Keratinocyte (primary cell): ENCODE measurements around the gene MAEA. TPM values are rescaled to one million over a fixed set of nuclear protein-coding genes. Genes with fewer than 3 reads are reported as not detected.

Source experiments
- DNase-seq: peaks from one replicate; pipeline ENCODE4 v3.0.0-alpha.2; 2011; ENCODE audit warnings: low read depth, missing footprints, low spot score
- FAIRE-seq: peaks from 2 replicates; lab custom pipeline; 2011; peaks lifted over from hg19 to GRCh38; lab: Jason Lieb, UNC
- H2AFZ ChIP-seq: 2 replicates; pipeline ENCODE4 v1.6.0; 2012; ENCODE audit warnings: low read length, control low read depth, inconsistent platforms; ENCODE audit not compliant: control insufficient read depth
- H3K27ac ChIP-seq: 2 replicates; pipeline ENCODE4 v1.5.1; 2011; ENCODE audit warnings: low read length; ENCODE audit not compliant: control insufficient read depth, insufficient read depth
- H3K27me3 ChIP-seq: 3 replicates; pipeline ENCODE4 v1.6.0; 2011; ENCODE audit warnings: low read length; ENCODE audit not compliant: control insufficient read depth, insufficient read depth; ENCODE audit errors: extremely low read depth
- H3K36me3 ChIP-seq, 2 experiments: 2 replicates in 1 of 2; 3 replicates in 1 of 2; pipeline ENCODE4 v1.5.1; 2011; ENCODE audit warnings: low read length in 2 of 2, mild to moderate bottlenecking in 1 of 2; ENCODE audit not compliant: control insufficient read depth in 2 of 2, insufficient read depth in 2 of 2; ENCODE audit errors: extremely low read depth in 1 of 2
- H3K4me1 ChIP-seq: 3 replicates; pipeline ENCODE4 v1.5.1; 2011; ENCODE audit warnings: low read length; ENCODE audit not compliant: control insufficient read depth, insufficient read depth; ENCODE audit errors: extremely low read depth
- H3K4me2 ChIP-seq: 3 replicates; pipeline ENCODE4 v1.6.0; 2011; ENCODE audit warnings: low read depth, low read length; ENCODE audit not compliant: control insufficient read depth, insufficient read depth; ENCODE audit errors: extremely low read depth
- H3K4me3 ChIP-seq, 3 experiments: fragments of 200-600 bp in 1 of 3; sonication (generic) in 1 of 3; 2 replicates in 2 of 3; 3 replicates in 1 of 3; pipeline ENCODE4 v1.5.1; 2011 to 2016; ENCODE audit warnings: low read length in 3 of 3, mild to moderate bottlenecking in 3 of 3, control low read depth in 2 of 3, inconsistent platforms in 1 of 3, low read depth in 1 of 3, mixed read lengths in 1 of 3, mixed run types in 1 of 3, moderate library complexity in 1 of 3; ENCODE audit not compliant: control insufficient read depth in 2 of 3, insufficient read depth in 2 of 3; ENCODE audit errors: extremely low read depth in 1 of 3
- H3K79me2 ChIP-seq: 2 replicates; pipeline ENCODE4 v1.6.0; 2012; ENCODE audit warnings: low read length; ENCODE audit not compliant: control insufficient read depth, insufficient read depth
- H3K9ac ChIP-seq: 3 replicates; pipeline ENCODE4 v1.6.0; 2011; ENCODE audit warnings: low read length; ENCODE audit not compliant: control insufficient read depth, insufficient read depth; ENCODE audit errors: extremely low read depth
- H3K9me1 ChIP-seq: 3 replicates; pipeline ENCODE4 v1.6.0; 2011; ENCODE audit warnings: low read length; ENCODE audit not compliant: control insufficient read depth, insufficient read depth; ENCODE audit errors: extremely low read depth
- H3K9me3 ChIP-seq: 2 replicates; pipeline ENCODE4 v1.5.1; 2012; ENCODE audit warnings: low read depth, low read length; ENCODE audit not compliant: control insufficient read depth
- H4K20me1 ChIP-seq: 3 replicates; pipeline ENCODE4 v1.6.0; 2011; ENCODE audit warnings: low read length; ENCODE audit not compliant: control insufficient read depth, insufficient read depth; ENCODE audit errors: extremely low read depth
- EZH2 ChIP-seq: IDR thresholded peaks from one replicate; pipeline ENCODE4 v1.6.1; 2012; ENCODE audit warnings: inconsistent platforms, mild to moderate bottlenecking, low read length, moderate library complexity
- dilution Hi-C: fragments of 300-500 bp; cut with MboI; formaldehyde crosslinking; loops from one replicate; pipeline ENCODE4 v1.7.0; 2020; ENCODE audit warnings: low sequenced_read_pairs; ENCODE audit not compliant: extremely low pct_ligation_motif_present
- polyA plus RNA-seq, 5 experiments: library from polyadenylated mRNA; depleted of rRNA in 3 of 5; stranded (reverse) in 3 of 5; stranded (forward) in 1 of 5; unstranded in 1 of 5; fragments of >200 nt; gene quantifications; 1 replicate in 1 of 5; 2 replicates in 3 of 5; 3 replicates in 1 of 5; pipeline versions ENCODE4 v1.2.1 to v1.2.3, GENCODE V29; 2011 to 2012; ENCODE audit warnings: missing spikeins in 2 of 5, low read depth in 1 of 5, low replicate concordance in 1 of 5
- TF ChIP-seq, protein P1 (sequence below), 3 experiments: IDR thresholded peaks in 1 of 3; conservative IDR thresholded peaks in 1 of 3; optimal IDR thresholded peaks in 1 of 3; 2 replicates in 2 of 3; 3 replicates in 1 of 3; pipeline versions ENCODE3 to v1.5.1; 2011; ENCODE audit warnings: low read length in 3 of 3, mild to moderate bottlenecking in 3 of 3, moderate library complexity in 2 of 3, control low read depth in 1 of 3, inconsistent platforms in 1 of 3; ENCODE audit not compliant: insufficient read depth in 2 of 3; ENCODE audit errors: extremely low read depth in 1 of 3

MAEA gene
- polyA plus RNA-seq, 1 donor (not counting 4 experiments of a cell fraction or from before 2014, with no cell fraction given) = 89.7 TPM

DNA sequence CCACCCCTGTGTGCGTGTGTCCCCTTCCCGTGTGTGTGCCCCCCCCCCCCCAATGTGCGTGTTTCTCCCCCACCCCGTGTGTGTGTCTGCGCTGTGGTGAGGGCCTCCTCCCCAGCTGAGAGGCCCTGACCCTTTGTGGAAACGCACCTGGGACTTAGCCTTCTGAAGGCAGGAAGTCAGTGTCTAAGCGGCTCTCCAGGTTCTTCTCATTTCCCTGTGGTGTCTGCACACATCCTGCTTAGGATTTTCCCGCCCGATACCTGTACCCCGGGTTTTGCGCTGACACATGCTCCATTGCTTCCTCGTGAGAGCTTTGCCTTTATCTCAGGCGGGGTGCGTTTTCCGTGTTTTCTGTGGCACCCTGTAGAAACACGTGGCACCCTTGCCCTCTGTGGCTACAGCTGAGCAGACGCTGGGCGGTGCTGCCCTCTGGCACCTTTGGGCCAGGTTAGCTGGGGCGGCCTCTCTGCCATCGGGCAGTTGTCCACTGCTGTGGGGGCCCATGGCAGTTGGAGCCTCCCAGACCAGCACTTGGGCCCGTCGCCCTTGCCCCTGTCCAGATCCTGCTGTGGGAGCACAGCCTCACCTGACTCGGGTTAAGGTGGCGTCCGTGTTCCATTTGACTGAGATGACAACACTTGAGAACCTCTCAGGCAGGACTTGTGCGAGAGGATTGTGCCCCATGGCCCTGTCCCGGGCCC, 26.3 kb downstream of the MAEA start:
- Histone ChIP-seq H3K9me1 (no peaks in the 10 kb centered on the region), H3K36me3 (peaks cover 30 to 41% of the 10 kb centered on the region in 2 experiments), H3K9me3 (no peaks in the 10 kb centered on the region), H2AFZ (no peak overlapping the region), H4K20me1 (no peaks in the 10 kb centered on the region), H3K79me2 (peaks cover 61% of the 10 kb centered on the region), H3K4me1 (no peaks in the 10 kb centered on the region), H3K9ac (no peak overlapping the region), H3K27me3 (no peaks in the 10 kb centered on the region), H3K4me3 (no peak overlapping the region), H3K27ac (no peak overlapping the region), H3K4me2 (no peak overlapping the region)
- DNase-seq (no peak), FAIRE-seq (no peak)
- dilution Hi-C loops = no loop called here
- TF ChIP-seq, protein P1, sequence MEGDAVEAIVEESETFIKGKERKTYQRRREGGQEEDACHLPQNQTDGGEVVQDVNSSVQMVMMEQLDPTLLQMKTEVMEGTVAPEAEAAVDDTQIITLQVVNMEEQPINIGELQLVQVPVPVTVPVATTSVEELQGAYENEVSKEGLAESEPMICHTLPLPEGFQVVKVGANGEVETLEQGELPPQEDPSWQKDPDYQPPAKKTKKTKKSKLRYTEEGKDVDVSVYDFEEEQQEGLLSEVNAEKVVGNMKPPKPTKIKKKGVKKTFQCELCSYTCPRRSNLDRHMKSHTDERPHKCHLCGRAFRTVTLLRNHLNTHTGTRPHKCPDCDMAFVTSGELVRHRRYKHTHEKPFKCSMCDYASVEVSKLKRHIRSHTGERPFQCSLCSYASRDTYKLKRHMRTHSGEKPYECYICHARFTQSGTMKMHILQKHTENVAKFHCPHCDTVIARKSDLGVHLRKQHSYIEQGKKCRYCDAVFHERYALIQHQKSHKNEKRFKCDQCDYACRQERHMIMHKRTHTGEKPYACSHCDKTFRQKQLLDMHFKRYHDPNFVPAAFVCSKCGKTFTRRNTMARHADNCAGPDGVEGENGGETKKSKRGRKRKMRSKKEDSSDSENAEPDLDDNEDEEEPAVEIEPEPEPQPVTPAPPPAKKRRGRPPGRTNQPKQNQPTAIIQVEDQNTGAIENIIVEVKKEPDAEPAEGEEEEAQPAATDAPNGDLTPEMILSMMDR (optimal IDR thresholded peaks at IDR 0.05 in 1 of 3, IDR thresholded peaks at IDR 0.05 in 1 of 3, conservative IDR thresholded peaks at IDR 0.05 in 1 of 3; ENCODE audit: extremely low read depth in 1 of 3, insufficient read depth in 2 of 3, low read length in 3 of 3) = no peak

DNA sequence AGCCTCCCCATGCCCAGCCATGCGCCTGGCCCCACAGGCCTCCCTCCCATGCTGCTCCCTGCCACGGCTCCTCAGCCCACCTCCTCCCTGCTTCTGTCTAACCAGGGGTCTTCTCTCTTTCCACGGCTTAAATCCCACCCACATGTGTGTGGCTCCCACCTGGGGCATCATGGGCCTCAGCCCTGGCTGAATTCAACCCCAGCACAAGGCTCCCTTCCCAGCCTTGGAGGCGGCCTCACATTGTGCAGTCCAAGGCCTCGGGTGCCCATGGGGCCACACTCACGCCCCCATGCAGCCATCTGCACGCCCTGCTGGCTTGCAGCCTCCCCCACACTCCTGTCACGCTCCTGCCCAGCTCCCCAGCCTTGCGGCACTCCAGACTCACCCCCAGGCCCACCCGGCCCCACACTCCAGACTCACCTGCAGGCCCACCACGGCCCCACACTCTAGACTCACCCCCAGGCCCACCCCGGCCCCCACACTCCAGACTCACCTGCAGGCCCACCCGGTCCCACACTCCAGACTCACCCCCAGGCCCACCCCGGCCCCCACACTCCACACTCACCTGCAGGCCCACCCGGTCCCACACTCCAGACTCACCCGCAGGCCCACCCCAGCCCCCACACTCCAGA, 27.0 kb downstream of the MAEA start:
- Histone ChIP-seq H2AFZ (no peak overlapping the region), H3K27ac (no peak overlapping the region), H4K20me1 (no peaks in the 10 kb centered on the region), H3K4me3 (no peak overlapping the region), H3K9ac (no peak overlapping the region), H3K4me2 (no peak overlapping the region), H3K36me3 (peaks cover 31 to 45% of the 10 kb centered on the region in 2 experiments), H3K4me1 (peaks cover 4% of the 10 kb centered on the region), H3K9me1 (no peaks in the 10 kb centered on the region), H3K27me3 (no peaks in the 10 kb centered on the region), H3K79me2 (peaks cover 57% of the 10 kb centered on the region), H3K9me3 (no peaks in the 10 kb centered on the region)
- no peak for TF ChIP-seq EZH2
- TF ChIP-seq, protein P1 (optimal IDR thresholded peaks at IDR 0.05 in 1 of 3, IDR thresholded peaks at IDR 0.05 in 1 of 3, conservative IDR thresholded peaks at IDR 0.05 in 1 of 3; ENCODE audit: extremely low read depth in 1 of 3, insufficient read depth in 2 of 3, low read length in 3 of 3) = no peak
- DNase-seq (no peak), FAIRE-seq (no peak)
- dilution Hi-C loops = no loop called here
